ENCODE data around the gene FAAH2. TPM values are rescaled to one million over a fixed set of nuclear protein-coding genes. Genes with fewer than 3 reads are reported as not detected.

The FAAH2 gene
- total and polyA plus RNA-seq, 9 of the 15 experiments (the other 6 are each of a cell fraction or from before 2014, with no cell fraction given) = 0.07 to 1.1 (median 0.47) TPM

DNA sequence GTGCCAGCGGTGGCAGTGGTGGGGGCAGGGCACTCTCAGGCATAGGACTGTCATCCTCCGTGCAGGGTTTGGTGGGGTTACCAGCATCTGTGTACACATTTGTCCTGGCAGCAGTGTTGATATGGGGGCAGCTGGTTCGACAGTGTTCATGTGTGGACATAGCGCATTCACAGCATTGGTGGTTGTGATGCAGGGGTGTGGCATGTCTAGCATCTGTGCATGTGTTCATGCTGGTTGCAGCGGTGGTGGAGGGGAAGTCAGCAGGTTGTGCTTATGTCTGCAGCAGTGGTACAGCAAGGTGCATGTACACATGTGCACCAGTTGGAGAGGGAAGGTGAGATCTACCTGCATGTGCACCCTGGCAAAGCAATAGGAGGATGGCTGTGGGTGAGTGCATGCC lies 230.0 kb downstream of the FAAH2 start:
- Histone ChIP-seq H3K9ac (ENCODE audit: insufficient read depth in 1 of 2, low read depth in 2 of 2, low read length in 2 of 2) (no peak overlapping the region), H4K20me1 (replicated peaks; ENCODE audit: control insufficient read depth, insufficient read depth, low read length) (no peaks in the 10 kb centered on the region), H3K9me3 (replicated peaks; ENCODE audit: control insufficient read depth, insufficient read depth, low read depth, low read length) (no peaks in the 10 kb centered on the region), H3K4me2 (ENCODE audit: insufficient read depth, low read length) (no peak overlapping the region), H3K36me3 (ENCODE audit: control insufficient read depth, insufficient read depth, low read length) (no peaks in the 10 kb centered on the region), H3K4me1 (replicated peaks in 1 of 2; ENCODE audit: control insufficient read depth in 2 of 2, insufficient read depth in 2 of 2, low read length in 2 of 2) (no peaks in the 10 kb centered on the region), H3K27ac (ENCODE audit: extremely low read depth, low read depth, low read length) (no peak overlapping the region), H2AFZ (ENCODE audit: low read depth, low read length) (no peak overlapping the region), H3K4me3 (no peak overlapping the region), H3K79me2 (ENCODE audit: control insufficient read depth, insufficient read depth, low read length) (no peaks in the 10 kb centered on the region), H3K9me1 (ENCODE audit: control insufficient read depth, insufficient read depth, low read length) (no peaks in the 10 kb centered on the region), H3K27me3 (ENCODE audit: control insufficient read depth in 2 of 2, insufficient read depth in 2 of 2, low read length in 2 of 2) (no peaks in the 10 kb centered on the region)
- WGBS (ENCODE audit: insufficient coverage, low coverage, missing lambda C conversion rate) = 0% methylated on average over 4 of the region's 5 CpGs
- DNase-seq (ENCODE audit: extremely low read depth in 1 of 4, low spot score in 3 of 4) = no peak
- ChIA-PET CTCF (ENCODE audit: low intra/inter-chr PET ratio) (no interaction called here), POLR2A (no interaction called here)
- FAIRE-seq = no peak
- in situ Hi-C loops (cut with MboI) = no loop called here
- intact Hi-C loops (cut with micrococcal nuclease) = no loop called here
- no peak for ATAC-seq
- no TSS peak for BruUV-seq (replicated peaks)
- TF ChIP-seq, protein P1, sequence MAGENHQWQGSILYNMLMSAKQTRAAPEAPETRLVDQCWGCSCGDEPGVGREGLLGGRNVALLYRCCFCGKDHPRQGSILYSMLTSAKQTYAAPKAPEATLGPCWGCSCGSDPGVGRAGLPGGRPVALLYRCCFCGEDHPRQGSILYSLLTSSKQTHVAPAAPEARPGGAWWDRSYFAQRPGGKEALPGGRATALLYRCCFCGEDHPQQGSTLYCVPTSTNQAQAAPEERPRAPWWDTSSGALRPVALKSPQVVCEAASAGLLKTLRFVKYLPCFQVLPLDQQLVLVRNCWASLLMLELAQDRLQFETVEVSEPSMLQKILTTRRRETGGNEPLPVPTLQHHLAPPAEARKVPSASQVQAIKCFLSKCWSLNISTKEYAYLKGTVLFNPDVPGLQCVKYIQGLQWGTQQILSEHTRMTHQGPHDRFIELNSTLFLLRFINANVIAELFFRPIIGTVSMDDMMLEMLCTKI (IDR thresholded peaks at IDR 0.05; ENCODE audit: partially characterized antibody) = no peak
- TF ChIP-seq, protein P2, sequence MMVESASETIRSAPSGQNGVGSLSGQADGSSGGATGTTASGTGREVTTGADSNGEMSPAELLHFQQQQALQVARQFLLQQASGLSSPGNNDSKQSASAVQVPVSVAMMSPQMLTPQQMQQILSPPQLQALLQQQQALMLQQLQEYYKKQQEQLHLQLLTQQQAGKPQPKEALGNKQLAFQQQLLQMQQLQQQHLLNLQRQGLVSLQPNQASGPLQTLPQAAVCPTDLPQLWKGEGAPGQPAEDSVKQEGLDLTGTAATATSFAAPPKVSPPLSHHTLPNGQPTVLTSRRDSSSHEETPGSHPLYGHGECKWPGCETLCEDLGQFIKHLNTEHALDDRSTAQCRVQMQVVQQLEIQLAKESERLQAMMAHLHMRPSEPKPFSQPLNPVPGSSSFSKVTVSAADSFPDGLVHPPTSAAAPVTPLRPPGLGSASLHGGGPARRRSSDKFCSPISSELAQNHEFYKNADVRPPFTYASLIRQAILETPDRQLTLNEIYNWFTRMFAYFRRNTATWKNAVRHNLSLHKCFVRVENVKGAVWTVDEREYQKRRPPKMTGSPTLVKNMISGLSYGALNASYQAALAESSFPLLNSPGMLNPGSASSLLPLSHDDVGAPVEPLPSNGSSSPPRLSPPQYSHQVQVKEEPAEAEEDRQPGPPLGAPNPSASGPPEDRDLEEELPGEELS (CRISPR knock-in tag; IDR thresholded peaks at IDR 0.05; ENCODE audit: borderline replicate concordance) = no peak
- no peak for TF ChIP-seq CBFA2T3 (IDR thresholded peaks at IDR 0.05)
- TF ChIP-seq E2F4 (CRISPR knock-in tag; IDR thresholded peaks at IDR 0.05; ENCODE audit: low read depth) = no peak
- TF ChIP-seq EP300 (IDR thresholded peaks at IDR 0.05; ENCODE audit: low read length) = no peak
- no peak for TF ChIP-seq SMARCE1 (IDR thresholded peaks at IDR 0.05)
- TF ChIP-seq, protein P3, sequence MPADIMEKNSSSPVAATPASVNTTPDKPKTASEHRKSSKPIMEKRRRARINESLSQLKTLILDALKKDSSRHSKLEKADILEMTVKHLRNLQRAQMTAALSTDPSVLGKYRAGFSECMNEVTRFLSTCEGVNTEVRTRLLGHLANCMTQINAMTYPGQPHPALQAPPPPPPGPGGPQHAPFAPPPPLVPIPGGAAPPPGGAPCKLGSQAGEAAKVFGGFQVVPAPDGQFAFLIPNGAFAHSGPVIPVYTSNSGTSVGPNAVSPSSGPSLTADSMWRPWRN (IDR thresholded peaks at IDR 0.05; ENCODE audit: low read depth) = no peak
- no peak for TF ChIP-seq ZNF57 (CRISPR knock-in tag; IDR thresholded peaks at IDR 0.05)
- TF ChIP-seq NFATC3 (IDR thresholded peaks at IDR 0.05) = no peak
- TF ChIP-seq GATA2 (CRISPR knock-in tag; IDR thresholded peaks at IDR 0.05) = no peak
- TF ChIP-seq RBM25 (IDR thresholded peaks at IDR 0.05; ENCODE audit: low read depth, low read length, severe bottlenecking) = no peak
- no peak for TF ChIP-seq TAF7 (tag; IDR thresholded peaks at IDR 0.05)
- TF ChIP-seq, protein P4, sequence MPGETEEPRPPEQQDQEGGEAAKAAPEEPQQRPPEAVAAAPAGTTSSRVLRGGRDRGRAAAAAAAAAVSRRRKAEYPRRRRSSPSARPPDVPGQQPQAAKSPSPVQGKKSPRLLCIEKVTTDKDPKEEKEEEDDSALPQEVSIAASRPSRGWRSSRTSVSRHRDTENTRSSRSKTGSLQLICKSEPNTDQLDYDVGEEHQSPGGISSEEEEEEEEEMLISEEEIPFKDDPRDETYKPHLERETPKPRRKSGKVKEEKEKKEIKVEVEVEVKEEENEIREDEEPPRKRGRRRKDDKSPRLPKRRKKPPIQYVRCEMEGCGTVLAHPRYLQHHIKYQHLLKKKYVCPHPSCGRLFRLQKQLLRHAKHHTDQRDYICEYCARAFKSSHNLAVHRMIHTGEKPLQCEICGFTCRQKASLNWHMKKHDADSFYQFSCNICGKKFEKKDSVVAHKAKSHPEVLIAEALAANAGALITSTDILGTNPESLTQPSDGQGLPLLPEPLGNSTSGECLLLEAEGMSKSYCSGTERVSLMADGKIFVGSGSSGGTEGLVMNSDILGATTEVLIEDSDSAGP (CRISPR knock-in tag; IDR thresholded peaks at IDR 0.05) = no peak
- no peak for TF ChIP-seq SIN3A (IDR thresholded peaks at IDR 0.05; ENCODE audit: borderline replicate concordance in 2 of 2, control insufficient read depth in 1 of 2, low read depth in 2 of 2, low read length in 2 of 2)
- no peak for TF ChIP-seq KLF6 (CRISPR knock-in tag; IDR thresholded peaks at IDR 0.05; ENCODE audit: borderline replicate concordance)

Measured in K562 (cell line).